Measurements from ENCODE around the gene DCAF11.

DCAF11 gene

DNA sequence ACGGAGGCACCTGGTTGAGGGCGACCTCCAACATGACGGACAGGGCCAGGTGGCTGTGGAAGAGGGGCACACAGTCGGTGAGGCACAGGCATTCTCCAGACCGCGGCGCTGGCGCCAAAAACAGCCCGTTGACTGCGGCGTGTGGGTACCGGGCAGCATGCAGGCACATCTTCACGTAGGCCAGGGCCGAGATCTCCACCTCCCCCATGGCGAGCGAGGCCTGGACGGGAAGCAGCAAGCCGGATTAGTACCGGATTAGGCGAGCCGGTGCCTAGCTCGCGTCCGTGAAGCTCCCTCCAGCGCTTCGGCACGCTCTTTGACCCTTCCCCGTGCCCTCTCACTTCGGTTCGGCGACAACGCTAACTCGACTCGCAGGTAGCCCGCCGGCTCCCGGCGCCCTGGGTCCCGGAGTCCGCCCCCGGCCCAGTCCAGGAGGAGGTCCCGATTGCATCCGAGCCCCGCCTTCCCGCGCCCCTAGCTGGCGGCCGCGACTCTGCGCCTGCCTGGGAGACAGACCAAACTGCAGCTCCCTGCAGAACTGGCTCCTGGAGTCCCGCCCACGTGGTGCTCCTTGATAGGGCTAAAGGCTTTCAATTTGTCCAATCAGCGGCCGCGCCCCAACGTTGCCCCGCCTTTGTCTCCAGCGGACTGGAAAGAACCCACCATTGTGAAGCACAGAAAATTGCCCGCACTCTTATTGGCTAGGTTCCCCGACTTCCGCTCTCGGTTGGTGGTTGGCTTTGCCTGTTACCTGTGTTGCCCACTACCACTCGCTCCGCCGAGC, 26.7 kb downstream of the DCAF11 start, which contains the start of gene EMC9 (continued):
- no peak for TF ChIP-seq ZNF670 (tag by site-specific recombination; IDR thresholded peaks at IDR 0.05; ENCODE audit: low read depth)
- no peak for TF ChIP-seq ZNF112 (tag by site-specific recombination; IDR thresholded peaks at IDR 0.05)
- TF ChIP-seq CTCF (tag by site-specific recombination; IDR thresholded peaks at IDR 0.05): peak; percentile 78
- TF ChIP-seq, protein P1, sequence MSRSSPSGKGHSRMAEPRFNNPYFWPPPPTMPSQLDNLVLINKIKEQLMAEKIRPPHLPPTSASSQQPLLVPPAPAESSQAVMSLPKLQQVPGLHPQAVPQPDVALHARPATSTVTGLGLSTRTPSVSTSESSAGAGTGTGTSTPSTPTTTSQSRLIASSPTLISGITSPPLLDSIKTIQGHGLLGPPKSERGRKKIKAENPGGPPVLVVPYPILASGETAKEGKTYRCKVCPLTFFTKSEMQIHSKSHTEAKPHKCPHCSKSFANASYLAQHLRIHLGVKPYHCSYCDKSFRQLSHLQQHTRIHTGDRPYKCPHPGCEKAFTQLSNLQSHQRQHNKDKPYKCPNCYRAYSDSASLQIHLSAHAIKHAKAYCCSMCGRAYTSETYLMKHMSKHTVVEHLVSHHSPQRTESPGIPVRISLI (tag by site-specific recombination; IDR thresholded peaks at IDR 0.05): no peak
- TF ChIP-seq, protein P2, sequence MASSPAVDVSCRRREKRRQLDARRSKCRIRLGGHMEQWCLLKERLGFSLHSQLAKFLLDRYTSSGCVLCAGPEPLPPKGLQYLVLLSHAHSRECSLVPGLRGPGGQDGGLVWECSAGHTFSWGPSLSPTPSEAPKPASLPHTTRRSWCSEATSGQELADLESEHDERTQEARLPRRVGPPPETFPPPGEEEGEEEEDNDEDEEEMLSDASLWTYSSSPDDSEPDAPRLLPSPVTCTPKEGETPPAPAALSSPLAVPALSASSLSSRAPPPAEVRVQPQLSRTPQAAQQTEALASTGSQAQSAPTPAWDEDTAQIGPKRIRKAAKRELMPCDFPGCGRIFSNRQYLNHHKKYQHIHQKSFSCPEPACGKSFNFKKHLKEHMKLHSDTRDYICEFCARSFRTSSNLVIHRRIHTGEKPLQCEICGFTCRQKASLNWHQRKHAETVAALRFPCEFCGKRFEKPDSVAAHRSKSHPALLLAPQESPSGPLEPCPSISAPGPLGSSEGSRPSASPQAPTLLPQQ (tag by site-specific recombination; IDR thresholded peaks at IDR 0.05): no peak; the same call in none of the 2 replicates
- no peak; the same call in 1 of the 2 replicates for TF ChIP-seq KLF1 (tag by site-specific recombination; IDR thresholded peaks at IDR 0.05)
- TF ChIP-seq ZNF677 (tag by site-specific recombination; IDR thresholded peaks at IDR 0.05): no peak
- TF ChIP-seq ZNF837 (tag by site-specific recombination; IDR thresholded peaks at IDR 0.05): no peak
- no peak for TF ChIP-seq ZNF791 (tag by site-specific recombination; IDR thresholded peaks at IDR 0.05)
- TF ChIP-seq ZNF548 (tag by site-specific recombination; IDR thresholded peaks at IDR 0.05): no peak
- no peak for TF ChIP-seq ZNF114 (tag by site-specific recombination; IDR thresholded peaks at IDR 0.05)
- no peak for TF ChIP-seq ZNF292 (tag by site-specific recombination; IDR thresholded peaks at IDR 0.05; ENCODE audit: borderline replicate concordance, low read depth)
- TF ChIP-seq ZBTB8A (tag by site-specific recombination; IDR thresholded peaks at IDR 0.05): no peak; the same call in none of the 2 replicates
- peak; percentile 99; the same call in 1 of the 2 replicates for TF ChIP-seq ZBTB48 (tag by site-specific recombination; IDR thresholded peaks at IDR 0.05)
- peak; percentile 67; the same call in 1 of the 2 replicates for TF ChIP-seq ZNF76 (tag by site-specific recombination; IDR thresholded peaks at IDR 0.05; ENCODE audit: borderline replicate concordance, low read depth)
- peak; percentile 31; the same call in 1 of the 2 replicates for TF ChIP-seq ZBTB11 (tag by site-specific recombination; conservative IDR thresholded peaks at IDR 0.05; ENCODE audit: low read depth)
- TF ChIP-seq ZNF555 (tag by site-specific recombination; conservative IDR thresholded peaks at IDR 0.05): no peak
- TF ChIP-seq ZNF24 (tag by site-specific recombination; IDR thresholded peaks at IDR 0.05): peak; percentile 81; the same call in 1 of the 2 replicates
- TF ChIP-seq ZNF629 (tag by site-specific recombination; IDR thresholded peaks at IDR 0.05): peak; percentile 18; the same call in 1 of the 2 replicates
- TF ChIP-seq ZBTB49 (tag by site-specific recombination; IDR thresholded peaks at IDR 0.05; ENCODE audit: low read depth): no peak
- no peak for TF ChIP-seq ZNF221 (tag by site-specific recombination; IDR thresholded peaks at IDR 0.05; ENCODE audit: borderline replicate concordance)
- no peak for TF ChIP-seq FEZF1 (tag by site-specific recombination; IDR thresholded peaks at IDR 0.05)
- peak; percentile 94 for TF ChIP-seq KLF16 (tag by site-specific recombination; IDR thresholded peaks at IDR 0.05)
- peak; percentile 36; the same call in 1 of the 2 replicates for TF ChIP-seq ZNF623 (tag by site-specific recombination; IDR thresholded peaks at IDR 0.05)
- TF ChIP-seq ZNF501 (tag by site-specific recombination; IDR thresholded peaks at IDR 0.05): peak; percentile 88
- no peak for TF ChIP-seq ZNF202 (tag by site-specific recombination; IDR thresholded peaks at IDR 0.05; ENCODE audit: borderline replicate concordance)
- TF ChIP-seq ZFP3 (tag by site-specific recombination; IDR thresholded peaks at IDR 0.05; ENCODE audit: low read depth): no peak
- TF ChIP-seq REPIN1 (tag by site-specific recombination; IDR thresholded peaks at IDR 0.05; ENCODE audit: low read depth): peak; percentile 77; the same call in 1 of the 2 replicates
- TF ChIP-seq ZNF600 (tag by site-specific recombination; IDR thresholded peaks at IDR 0.05): peak; percentile 84
- TF ChIP-seq ZNF701 (tag by site-specific recombination; IDR thresholded peaks at IDR 0.05): no peak
